Endodermal cell (in vitro differentiated cells): Measurements from ENCODE around the gene MYOM1. TPM values are rescaled to one million over a fixed set of nuclear protein-coding genes. Genes with fewer than 3 reads are reported as not detected.

Experiments
- DNase-seq: peaks from one replicate; pipeline ENCODE4 v3.0.0-alpha.2; 2017
- H3K27ac ChIP-seq: 2 replicates; pipeline ENCODE4 v1.5.1; 2013; ENCODE audit warnings: mild to moderate bottlenecking, low read depth, low read length, moderate library complexity
- H3K27me3 ChIP-seq: 2 replicates; pipeline ENCODE4 v1.6.1; 2013; ENCODE audit warnings: mild to moderate bottlenecking, low read length, moderate library complexity; ENCODE audit not compliant: insufficient read depth, control insufficient read depth, poor library complexity, severe bottlenecking
- H3K36me3 ChIP-seq: 2 replicates; pipeline ENCODE4 v1.7.0; 2013; ENCODE audit warnings: mild to moderate bottlenecking, low read length, moderate library complexity; ENCODE audit not compliant: control insufficient read depth, insufficient read depth
- H3K4me1 ChIP-seq: one replicate; pipeline ENCODE4 v1.7.0; 2013; ENCODE audit warnings: low read length; ENCODE audit not compliant: control insufficient read depth, insufficient read depth
- H3K4me3 ChIP-seq: 2 replicates; pipeline ENCODE4 v1.5.1; 2013; ENCODE audit warnings: mild to moderate bottlenecking, low read length, moderate library complexity
- H3K9ac ChIP-seq: 2 replicates; pipeline ENCODE4 v1.6.1; 2013; ENCODE audit warnings: mild to moderate bottlenecking, low read length, moderate library complexity; ENCODE audit not compliant: poor library complexity, severe bottlenecking; ENCODE audit errors: extremely low read depth
- H3K9me3 ChIP-seq: 2 replicates; pipeline ENCODE4 v1.6.1; 2013; ENCODE audit warnings: mild to moderate bottlenecking, low read length, moderate library complexity; ENCODE audit not compliant: control insufficient read depth
- H3K27ac Mint-ChIP-seq: 2 replicates; pipeline ENCODE4 v1.8.0; 2020; ENCODE audit warnings: mixed read lengths
- H3K27me3 Mint-ChIP-seq: 2 replicates; pipeline ENCODE4 v1.8.0; 2021; ENCODE audit warnings: mild to moderate bottlenecking, mixed read lengths; ENCODE audit not compliant: insufficient read depth
- H3K36me3 Mint-ChIP-seq: 2 replicates; pipeline ENCODE4 v1.8.0; 2020; ENCODE audit warnings: low read depth, mixed read lengths
- H3K4me1 Mint-ChIP-seq: 2 replicates; pipeline ENCODE4 v1.8.0; 2020; ENCODE audit warnings: mixed read lengths
- H3K4me3 Mint-ChIP-seq: 2 replicates; pipeline ENCODE4 v1.8.0; 2020; ENCODE audit warnings: mild to moderate bottlenecking, moderate library complexity, mixed read lengths
- H3K9me3 Mint-ChIP-seq: 2 replicates; pipeline ENCODE4 v1.8.0; 2020; ENCODE audit warnings: mild to moderate bottlenecking, mixed read lengths
- CTCF ChIP-seq: fragments of 200-600 bp; sonication (generic); conservative IDR thresholded peaks from 2 replicates; pipeline ENCODE4 v1.5.0; 2021; ENCODE audit warnings: antibody characterized with exemption, mild to moderate bottlenecking
- WGBS, 2 experiments: methylation state at CpG; one replicate each; pipeline versions ENCODE4 v1.1.5 to v1.1.7; 2013; ENCODE audit warnings: missing lambda C conversion rate in 2 of 2, mixed read lengths in 1 of 2; ENCODE audit not compliant: insufficient coverage in 1 of 2, insufficient read length in 1 of 2; 5-methylcytosine and 5-hydroxymethylcytosine counted together
- total RNA-seq, 2 donors: library from RNA; stranded (reverse); fragmentation: NEBNext Ultra II Directional in 1 of 2; extraction: Animal tissue kit (Norgen Biotek cat#: 25700) in 1 of 2; gene quantifications; 2 replicates in 1 of 2; 3 replicates in 1 of 2; pipeline ENCODE4 v1.2.1, GENCODE V29; 2021

Gene MYOM1
- total RNA-seq, 2 donors from 2014 or later, result 0.49 to 0.88 TPM

- no peak for TF ChIP-seq CTCF
- peak overlapping the region; percentile 86 for H3K27ac Mint-ChIP-seq
- Histone ChIP-seq H3K9ac (no peak overlapping the region), H3K36me3 (no peaks in the 10 kb centered on the region), H3K9me3 (peaks cover 33% of the 10 kb centered on the region), H3K4me3 (peak overlapping the region; percentile 64), H3K27ac (no peak overlapping the region), H3K4me1 (no peaks in the 10 kb centered on the region), H3K27me3 (no peaks in the 10 kb centered on the region)
- peaks cover 4% of the 10 kb centered on the region for H3K36me3 Mint-ChIP-seq
- H3K9me3 Mint-ChIP-seq, result peaks cover 21% of the 10 kb centered on the region
- H3K4me1 Mint-ChIP-seq, result peaks cover 10% of the 10 kb centered on the region
- WGBS, 2 experiments, result 90 to 94% methylated on average over 7 to 8 of the region's 10 CpGs
- no peak overlapping the region for H3K4me3 Mint-ChIP-seq
- DNase-seq, result no peak
- no peaks in the 10 kb centered on the region for H3K27me3 Mint-ChIP-seq
These were observed 78.7 kb downstream of the MYOM1 start for GRCh38 chr18:3140986-3141639.

GRCh38 chr18:3140342-3140741 is 79.4 kb downstream of the MYOM1 start:
- H3K4me3 Mint-ChIP-seq, result no peak overlapping the region
- no peak for TF ChIP-seq CTCF
- no peak for DNase-seq

GRCh38 chr18:3139406-3139805 is 80.4 kb downstream of the MYOM1 start:
- Mint-ChIP-seq H3K27ac (no peak overlapping the region), H3K4me1 (peaks cover 12% of the 10 kb centered on the region), H3K4me3 (no peak overlapping the region), H3K36me3 (peaks cover 4% of the 10 kb centered on the region), H3K9me3 (peaks cover 21% of the 10 kb centered on the region), H3K27me3 (no peaks in the 10 kb centered on the region)
- Histone ChIP-seq H3K4me3 (no peak overlapping the region), H3K4me1 (no peaks in the 10 kb centered on the region), H3K9ac (no peak overlapping the region), H3K9me3 (peaks cover 26% of the 10 kb centered on the region), H3K27me3 (no peaks in the 10 kb centered on the region), H3K36me3 (no peaks in the 10 kb centered on the region), H3K27ac (no peak overlapping the region)
- TF ChIP-seq CTCF, result no peak
- no peak for DNase-seq
- WGBS, 2 experiments, result 92 to 96% methylated on average over 2 to 5 of the region's 5 CpGs

More at GRCh38 chr18:3140342-3140741, 79.4 kb downstream of the MYOM1 start:
- no peak overlapping the region for H3K27ac Mint-ChIP-seq
- H3K4me1 Mint-ChIP-seq, result peaks cover 12% of the 10 kb centered on the region
- no peaks in the 10 kb centered on the region for H3K36me3 ChIP-seq
- H3K36me3 Mint-ChIP-seq, result peaks cover 4% of the 10 kb centered on the region
- peaks cover 33% of the 10 kb centered on the region for H3K9me3 ChIP-seq
- no peaks in the 10 kb centered on the region for H3K27me3 ChIP-seq
- H3K27ac ChIP-seq, result no peak overlapping the region
- no peaks in the 10 kb centered on the region for H3K4me1 ChIP-seq
- no peak overlapping the region for H3K9ac ChIP-seq
- no peaks in the 10 kb centered on the region for H3K27me3 Mint-ChIP-seq
- H3K4me3 ChIP-seq, result no peak overlapping the region
- peaks cover 21% of the 10 kb centered on the region for H3K9me3 Mint-ChIP-seq
